GM18499 (cell line): ENCODE results near the gene DLGAP4.
"Not testable (repeated sequence)": the region's sequence is repeated elsewhere in the genome, so short reads cannot be mapped to it uniquely, and the experiment has no call there.

ENCODE experiments used
- ATAC-seq: cut with Tn5 transposase; IDR thresholded peaks from one replicate; pipeline ENCODE4 v1.9.1; 2021; ENCODE audit warnings: moderate number of reproducible peaks; ENCODE audit not compliant: insufficient read depth, unreplicated experiment

DLGAP4 gene

DNA sequence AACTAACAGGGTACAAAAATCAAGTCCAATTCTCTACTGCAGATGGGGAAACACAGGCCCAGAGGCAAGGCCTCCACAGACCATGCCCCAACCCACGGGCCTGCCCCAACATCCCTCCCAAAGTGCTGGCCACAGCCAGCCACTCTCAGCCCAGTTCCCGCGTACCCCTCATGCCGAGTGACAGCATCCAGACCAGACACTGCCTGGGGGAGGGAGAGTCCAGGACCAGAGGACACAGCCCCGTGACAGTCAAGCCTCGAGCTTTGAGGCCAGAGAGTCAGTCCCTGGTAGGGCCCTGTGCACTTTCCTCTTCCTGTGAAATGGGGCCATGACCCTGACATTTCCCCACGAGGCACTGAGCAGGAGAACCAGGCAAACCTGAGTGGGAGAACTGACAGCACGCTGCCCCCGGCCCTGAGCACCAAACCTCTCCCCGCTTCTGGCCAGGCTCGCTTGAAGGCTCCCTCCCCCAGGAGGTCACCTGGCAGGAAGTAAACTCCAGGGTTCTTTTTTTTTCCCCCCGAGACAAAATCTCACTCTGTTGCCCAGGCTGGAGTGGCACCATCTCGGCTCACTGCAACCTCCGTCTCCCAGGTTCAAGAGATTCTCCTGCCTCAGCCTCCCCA, 240.1 kb downstream of the DLGAP4 start:
- ATAC-seq: no peak

DNA sequence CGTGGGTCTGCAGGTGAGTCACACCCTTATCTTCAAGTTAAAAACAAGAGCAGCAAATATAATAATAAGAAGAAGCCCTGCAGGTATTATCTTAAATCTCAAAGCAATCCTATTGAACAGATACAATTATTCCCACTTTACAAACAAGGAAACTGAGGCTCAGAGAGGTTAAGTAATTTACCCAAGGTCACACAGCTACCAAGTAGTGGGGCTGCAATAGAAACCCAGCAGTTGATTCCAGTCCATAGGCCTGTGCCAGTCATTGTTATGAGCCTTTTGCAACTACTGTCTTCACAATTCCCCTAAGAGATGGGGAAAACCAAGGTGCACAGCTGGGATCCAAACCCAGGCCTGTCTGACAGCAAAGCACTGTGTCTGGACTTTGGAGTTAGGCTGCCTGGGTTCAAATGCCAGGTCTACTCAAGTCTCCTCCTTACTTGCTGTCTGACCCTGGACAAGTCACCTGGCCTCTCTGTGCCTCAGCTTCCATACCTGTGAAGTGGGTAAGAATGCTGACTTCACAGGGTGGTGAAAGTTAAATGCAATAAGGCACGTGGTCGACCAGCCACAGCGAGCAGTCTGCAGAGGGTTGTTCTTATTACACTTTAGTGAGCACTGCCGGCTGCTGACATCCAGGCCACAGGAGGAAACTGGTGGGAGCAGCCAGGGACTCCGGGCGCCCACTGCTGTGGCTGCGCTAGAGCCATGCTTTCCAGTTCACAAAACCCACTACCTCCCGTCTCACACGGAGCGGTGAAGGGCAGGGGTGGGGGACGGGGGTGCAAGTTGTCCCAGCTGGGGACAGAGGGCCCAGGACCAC, 241.3 kb downstream of the DLGAP4 start:
- ATAC-seq: no peak

GRCh38 chr20:36548006-36548315, 241.8 kb downstream of the DLGAP4 start:
- ATAC-seq: no peak

DNA sequence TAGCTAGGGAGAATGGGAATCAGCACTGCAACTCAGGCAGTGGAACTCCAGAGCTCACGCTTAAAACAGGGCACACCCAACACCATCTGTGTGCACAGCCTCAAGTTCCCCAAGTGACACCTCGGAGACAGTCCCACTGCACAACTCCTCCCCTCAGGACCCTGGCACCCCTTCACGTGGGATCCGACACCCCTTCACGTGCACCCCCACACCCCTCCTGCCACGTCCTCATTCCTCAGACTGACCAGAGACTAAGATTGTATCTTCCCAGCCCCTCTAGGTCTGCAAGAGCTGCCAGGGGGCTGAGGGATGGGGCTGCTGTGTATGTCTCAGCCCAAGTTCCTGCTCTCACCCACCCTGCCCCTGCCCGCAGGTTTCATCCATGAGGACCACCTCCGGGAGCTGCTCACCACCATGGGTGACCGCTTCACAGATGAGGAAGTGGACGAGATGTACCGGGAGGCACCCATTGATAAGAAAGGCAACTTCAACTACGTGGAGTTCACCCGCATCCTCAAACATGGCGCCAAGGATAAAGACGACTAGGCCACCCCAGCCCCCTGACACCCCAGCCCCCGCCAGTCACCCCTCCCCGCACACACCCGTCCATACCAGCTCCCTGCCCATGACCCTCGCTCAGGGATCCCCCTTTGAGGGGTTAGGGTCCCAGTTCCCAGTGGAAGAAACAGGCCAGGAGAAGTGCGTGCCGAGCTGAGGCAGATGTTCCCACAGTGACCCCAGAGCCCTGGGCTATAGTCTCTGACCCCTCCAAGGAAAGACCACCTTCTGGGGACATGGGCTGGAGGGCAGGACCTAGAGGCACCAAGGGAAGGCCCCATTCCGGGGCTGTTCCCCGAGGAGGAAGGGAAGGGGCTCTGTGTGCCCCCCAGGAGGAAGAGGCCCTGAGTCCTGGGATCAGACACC, 242.8 kb downstream of the DLGAP4 start:
- no peak for ATAC-seq

DNA sequence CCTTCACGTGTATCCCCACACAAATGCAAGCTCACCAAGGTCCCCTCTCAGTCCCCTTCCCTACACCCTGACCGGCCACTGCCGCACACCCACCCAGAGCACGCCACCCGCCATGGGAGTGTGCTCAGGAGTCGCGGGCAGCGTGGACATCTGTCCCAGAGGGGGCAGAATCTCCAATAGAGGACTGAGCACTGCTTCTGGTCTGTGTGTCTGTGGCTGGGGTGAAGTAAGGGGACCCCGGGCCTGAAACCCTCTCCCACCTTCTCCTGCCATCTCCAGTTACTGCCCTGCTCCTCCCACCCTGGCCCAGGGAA, 243.4 kb downstream of the DLGAP4 start:
- ATAC-seq: no peak

DNA sequence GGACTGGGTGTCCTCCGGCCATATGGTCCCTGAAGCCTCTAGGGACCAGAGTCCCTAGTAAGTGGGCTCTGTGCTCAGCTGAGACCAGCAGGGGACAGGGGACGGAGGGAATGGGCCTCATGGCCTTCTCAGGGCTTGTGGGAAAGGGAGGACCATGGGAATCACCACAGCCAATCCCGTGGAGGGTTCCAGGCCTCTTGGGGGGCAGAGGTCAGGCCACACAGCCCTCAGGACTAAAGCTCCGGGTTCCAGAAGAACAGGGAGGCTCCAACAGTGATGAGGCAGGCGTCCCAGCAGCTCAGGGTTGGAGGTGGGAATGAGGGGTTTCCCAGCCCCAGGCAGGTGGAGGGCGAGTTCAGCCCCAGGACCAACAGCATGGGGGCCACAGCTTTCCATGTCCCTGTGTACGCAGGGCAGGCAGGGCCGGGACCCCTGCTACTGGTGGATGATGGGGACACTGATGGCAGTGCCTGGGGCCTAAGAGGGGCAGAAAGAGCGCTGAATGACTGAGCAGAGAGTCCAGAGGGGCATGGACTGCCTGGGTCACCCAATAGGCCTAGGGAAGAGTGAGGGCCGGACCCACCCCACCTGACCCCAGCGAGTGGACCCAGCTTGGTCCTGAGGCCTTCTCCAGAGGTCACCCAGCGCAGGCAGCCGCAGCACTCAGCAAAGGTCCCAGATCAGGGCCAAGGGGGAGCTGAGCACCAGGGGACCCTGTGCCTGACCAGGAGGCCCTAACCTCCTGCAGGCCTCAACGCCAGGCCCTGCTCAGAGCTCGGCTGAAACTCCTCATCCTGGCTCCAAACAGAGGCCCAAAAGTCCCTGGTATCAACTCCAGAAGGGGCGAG, 244.0 kb downstream of the DLGAP4 start:
- ATAC-seq: no peak

DNA sequence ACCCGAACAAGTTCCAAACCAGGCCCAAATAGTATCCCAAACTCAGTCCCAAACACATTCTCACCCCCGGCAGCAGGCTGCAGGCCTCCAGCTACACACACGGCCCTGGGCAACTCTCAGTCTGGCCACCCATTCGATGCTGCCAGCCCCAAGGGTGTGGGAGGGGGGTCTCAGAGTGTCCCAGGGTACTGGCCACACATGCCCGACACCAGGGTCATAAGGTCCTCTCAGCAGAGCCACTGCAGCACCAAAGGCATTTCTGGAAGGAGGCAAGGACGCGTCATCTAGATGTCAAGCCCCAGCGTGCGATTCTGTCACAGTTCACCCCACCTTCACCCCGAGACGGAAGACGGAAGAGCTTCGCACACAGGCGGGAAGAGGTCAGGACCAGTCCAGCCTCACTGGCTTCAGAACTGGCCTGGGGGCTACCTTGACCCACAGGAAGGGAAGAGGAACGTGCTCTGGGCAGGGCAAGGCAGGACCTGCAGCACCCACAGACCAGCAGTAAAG, 244.7 kb downstream of the DLGAP4 start:
- ATAC-seq: no peak

DNA sequence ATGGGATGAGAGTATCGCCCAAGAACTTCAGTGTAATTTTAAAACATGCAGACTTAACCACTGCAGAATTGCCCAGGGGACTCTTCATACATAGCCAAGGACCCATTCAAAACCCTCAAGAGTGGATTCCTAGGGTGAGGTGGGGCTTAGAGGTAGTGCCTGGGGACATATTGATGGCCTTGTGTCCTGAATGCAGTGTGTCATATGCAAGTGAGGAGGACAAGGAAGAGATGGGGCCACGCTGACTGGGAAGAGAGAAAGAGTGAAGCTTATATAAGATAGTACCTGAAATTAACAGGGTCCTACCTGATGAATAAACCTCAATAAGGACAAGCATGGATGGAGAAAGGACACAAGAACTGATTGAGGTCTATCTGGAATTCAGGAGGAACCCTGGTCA, 249.1 kb downstream of the DLGAP4 start:
- no peak for ATAC-seq

- ATAC-seq: no peak
These were observed 256.6 kb downstream of the DLGAP4 start for GRCh38 chr20:36562724-36563123.

- ATAC-seq: no peak
These were observed 257.2 kb downstream of the DLGAP4 start for GRCh38 chr20:36563374-36563773.

GRCh38 chr20:36564078-36564725, 258.1 kb downstream of the DLGAP4 start:
- not testable (repeated sequence) for ATAC-seq

GRCh38 chr20:36564726-36565121, 258.6 kb downstream of the DLGAP4 start:
- ATAC-seq: not testable (repeated sequence)

GRCh38 chr20:36565520-36565919, 259.4 kb downstream of the DLGAP4 start:
- ATAC-seq: no peak

GRCh38 chr20:36569847-36570429, 263.8 kb downstream of the DLGAP4 start:
- no peak for ATAC-seq

GRCh38 chr20:36571564-36572504, 265.7 kb downstream of the DLGAP4 start:
- no peak for ATAC-seq

DNA sequence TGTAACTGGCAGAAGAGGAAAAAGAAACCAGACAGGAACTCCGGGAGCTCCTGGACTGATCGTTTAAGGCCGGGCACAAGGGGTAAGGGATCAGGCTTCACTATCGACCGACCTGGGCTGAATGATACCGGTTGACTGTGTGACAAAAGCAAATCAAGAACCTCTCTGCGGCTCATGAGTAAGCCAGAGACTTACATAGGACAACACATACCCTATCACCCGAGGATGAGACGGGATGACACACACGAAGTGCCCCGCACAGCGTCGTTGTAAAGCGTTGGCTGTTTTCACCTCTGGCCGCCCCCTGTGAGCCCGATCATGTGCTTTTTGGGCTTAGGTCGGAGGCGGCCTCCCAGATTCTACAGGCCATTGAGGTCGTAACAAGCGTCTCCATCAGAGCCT, 266.6 kb downstream of the DLGAP4 start:
- no peak for ATAC-seq

- no peak for ATAC-seq
These were observed 267.1 kb downstream of the DLGAP4 start, which contains the start of gene TGIF2 for GRCh38 chr20:36573103-36573797. TGIF2 (plus strand) TSS chr20:36573597; CDS start chr20:36578775, 5,178 bp downstream.
